ENCODE results near the gene CENPE. TPM values are rescaled to one million over a fixed set of nuclear protein-coding genes. Genes with fewer than 3 reads are reported as not detected.
"Not testable (repeated sequence)": the region's sequence is repeated elsewhere in the genome, so short reads cannot be mapped to it uniquely, and the experiment has no call there.

The CENPE gene
- total RNA-seq, 2 experiments from 2014 or later = 38.1 to 45.2 TPM

GRCh38 chr4:103171006-103171405 lies 27.1 kb downstream of the CENPE start:
- Mint-ChIP-seq H3K27me3 (ENCODE audit: low read depth) (no peaks in the 10 kb centered on the region), H3K36me3 (ENCODE audit: low read depth) (peaks cover 45% of the 10 kb centered on the region), H3K4me1 (ENCODE audit: low read depth) (no peaks in the 10 kb centered on the region), H3K4me3 (no peak overlapping the region), H3K9me3 (peaks cover 16% of the 10 kb centered on the region), H3K27ac (no peak overlapping the region)
- CTCF ChIA-PET = no interaction called here
- intact Hi-C loops (cut with micrococcal nuclease) = no loop called here
- no peak for DNase-seq

- H3K4me1 Mint-ChIP-seq (ENCODE audit: low read depth); H3K4me3 Mint-ChIP-seq; intact Hi-C loops (cut with micrococcal nuclease); CTCF ChIA-PET; H3K27me3 Mint-ChIP-seq (ENCODE audit: low read depth); H3K27ac Mint-ChIP-seq; DNase-seq: not testable (repeated sequence)
- peaks cover 45% of the 10 kb centered on the region for H3K36me3 Mint-ChIP-seq (ENCODE audit: low read depth)
- H3K9me3 Mint-ChIP-seq = peaks cover 16% of the 10 kb centered on the region
These were observed 28.4 kb downstream of the CENPE start for GRCh38 chr4:103169750-103170149.

GRCh38 chr4:103168993-103169392 lies 29.1 kb downstream of the CENPE start:
- Mint-ChIP-seq H3K36me3 (ENCODE audit: low read depth) (peaks cover 41% of the 10 kb centered on the region), H3K27ac (no peak overlapping the region), H3K4me3 (no peak overlapping the region), H3K4me1 (ENCODE audit: low read depth) (no peaks in the 10 kb centered on the region), H3K9me3 (peaks cover 16% of the 10 kb centered on the region), H3K27me3 (ENCODE audit: low read depth) (no peaks in the 10 kb centered on the region)
- no peak for DNase-seq
- CTCF ChIA-PET = no interaction called here
- intact Hi-C loops (cut with micrococcal nuclease) = no loop called here

- CTCF ChIA-PET = interaction anchor here (0.6 kb wide), 1 partner anchor 81 kb away, joined by 3 read pairs; no protein-coding TSS in a partner anchor
- no peak overlapping the region for H3K27ac Mint-ChIP-seq
- peaks cover 13% of the 10 kb centered on the region for H3K36me3 Mint-ChIP-seq (ENCODE audit: low read depth)
- no peak overlapping the region for H3K4me3 Mint-ChIP-seq
- H3K9me3 Mint-ChIP-seq = no peaks in the 10 kb centered on the region
- DNase-seq = no peak
- peaks cover 2% of the 10 kb centered on the region for H3K4me1 Mint-ChIP-seq (ENCODE audit: low read depth)
- intact Hi-C loops (cut with micrococcal nuclease) = no loop called here
- H3K27me3 Mint-ChIP-seq (ENCODE audit: low read depth) = no peaks in the 10 kb centered on the region
These were observed 36.0 kb downstream of the CENPE start for GRCh38 chr4:103162176-103162575.

DNA sequence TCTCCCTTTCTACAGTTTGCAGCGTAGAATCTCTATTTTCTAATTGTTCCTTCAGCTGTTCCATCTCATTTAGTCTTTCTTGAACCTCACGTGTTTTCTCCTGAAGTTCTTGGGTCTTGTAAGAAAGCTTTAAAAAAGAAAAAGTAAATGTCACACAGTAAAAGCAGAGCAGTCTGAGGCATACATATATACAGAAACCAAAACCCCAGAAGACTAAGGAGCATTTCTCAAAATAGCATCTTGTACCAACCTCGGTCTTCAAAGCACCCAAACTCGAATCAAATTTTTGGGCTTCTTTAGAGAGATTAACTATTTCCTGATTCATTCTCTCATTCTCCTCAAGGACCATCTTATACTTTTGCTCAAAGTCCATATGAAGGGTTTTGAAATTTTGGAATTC lies 39.4 kb downstream of the CENPE start:
- Mint-ChIP-seq H3K27ac (no peak overlapping the region), H3K4me3 (no peak overlapping the region), H3K27me3 (ENCODE audit: low read depth) (no peaks in the 10 kb centered on the region), H3K9me3 (peaks cover 1% of the 10 kb centered on the region), H3K36me3 (ENCODE audit: low read depth) (peaks cover 24% of the 10 kb centered on the region), H3K4me1 (ENCODE audit: low read depth) (peaks cover 2% of the 10 kb centered on the region)
- no peak for DNase-seq
- intact Hi-C loops (cut with micrococcal nuclease) = no loop called here
- CTCF ChIA-PET = interaction anchor here (0.7 kb wide), 1 partner anchor 11 kb away, joined by 4 read pairs; no protein-coding TSS in a partner anchor

DNA sequence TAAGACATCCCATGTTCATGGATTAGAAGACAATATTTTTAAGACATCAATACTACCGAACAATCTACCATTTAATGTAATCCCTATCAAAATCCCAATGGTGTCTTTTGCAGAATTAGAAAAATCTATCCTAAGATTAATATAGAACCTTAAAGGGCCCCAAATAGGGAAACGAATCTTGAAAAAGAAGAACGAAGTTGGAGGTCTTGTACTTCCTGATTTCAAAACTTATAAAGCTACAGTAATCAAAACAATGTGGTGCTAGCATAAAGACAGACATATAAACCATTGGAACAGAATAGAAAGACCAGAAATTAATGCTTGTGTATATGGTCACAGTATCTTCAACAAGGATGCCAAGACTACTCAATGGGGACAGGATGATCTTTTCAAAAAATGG lies 42.0 kb downstream of the CENPE start:
- H3K36me3 Mint-ChIP-seq (ENCODE audit: low read depth) = peaks cover 29% of the 10 kb centered on the region
- intact Hi-C loops (cut with micrococcal nuclease) = no loop called here
- no peak overlapping the region for H3K4me3 Mint-ChIP-seq
- no peaks in the 10 kb centered on the region for H3K27me3 Mint-ChIP-seq (ENCODE audit: low read depth)
- no peak for DNase-seq
- peaks cover 2% of the 10 kb centered on the region for H3K4me1 Mint-ChIP-seq (ENCODE audit: low read depth)
- CTCF ChIA-PET = no interaction called here
- no peak overlapping the region for H3K27ac Mint-ChIP-seq
- peaks cover 1% of the 10 kb centered on the region for H3K9me3 Mint-ChIP-seq

DNA sequence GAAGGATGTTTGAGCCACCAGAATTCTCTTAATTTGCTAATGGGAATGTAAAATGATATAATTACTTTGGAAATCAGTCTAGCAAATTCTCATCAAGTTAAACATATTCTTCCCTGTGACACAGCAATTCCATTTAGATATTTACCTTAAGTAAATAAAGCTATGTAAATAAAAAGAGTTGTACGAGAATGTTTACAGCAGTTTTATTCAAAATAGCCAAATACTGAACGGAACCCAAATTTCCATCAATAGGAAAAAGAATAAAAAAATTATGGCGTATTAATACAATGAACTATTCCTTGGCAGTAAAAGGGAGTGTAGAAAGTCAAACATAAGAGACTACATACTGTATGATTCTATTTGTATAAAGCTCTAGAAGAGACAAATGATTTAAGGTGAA lies 45.8 kb downstream of the CENPE start:
- H3K27me3 Mint-ChIP-seq (ENCODE audit: low read depth) = no peaks in the 10 kb centered on the region
- no peak overlapping the region for H3K4me3 Mint-ChIP-seq
- H3K27ac Mint-ChIP-seq = no peak overlapping the region
- H3K9me3 Mint-ChIP-seq = peaks cover 2% of the 10 kb centered on the region
- DNase-seq = no peak
- intact Hi-C loops (cut with micrococcal nuclease) = no loop called here
- H3K4me1 Mint-ChIP-seq (ENCODE audit: low read depth) = no peaks in the 10 kb centered on the region
- peaks cover 42% of the 10 kb centered on the region for H3K36me3 Mint-ChIP-seq (ENCODE audit: low read depth)
- CTCF ChIA-PET = no interaction called here

GRCh38 chr4:103150677-103151076 lies 47.5 kb downstream of the CENPE start:
- no peaks in the 10 kb centered on the region for H3K4me1 Mint-ChIP-seq (ENCODE audit: low read depth)
- peaks cover 40% of the 10 kb centered on the region for H3K36me3 Mint-ChIP-seq (ENCODE audit: low read depth)
- peaks cover 3% of the 10 kb centered on the region for H3K9me3 Mint-ChIP-seq
- intact Hi-C loops (cut with micrococcal nuclease) = no loop called here
- no peaks in the 10 kb centered on the region for H3K27me3 Mint-ChIP-seq (ENCODE audit: low read depth)
- H3K4me3 Mint-ChIP-seq = no peak overlapping the region
- H3K27ac Mint-ChIP-seq = no peak overlapping the region
- CTCF ChIA-PET = no interaction called here
- DNase-seq = no peak

DNA sequence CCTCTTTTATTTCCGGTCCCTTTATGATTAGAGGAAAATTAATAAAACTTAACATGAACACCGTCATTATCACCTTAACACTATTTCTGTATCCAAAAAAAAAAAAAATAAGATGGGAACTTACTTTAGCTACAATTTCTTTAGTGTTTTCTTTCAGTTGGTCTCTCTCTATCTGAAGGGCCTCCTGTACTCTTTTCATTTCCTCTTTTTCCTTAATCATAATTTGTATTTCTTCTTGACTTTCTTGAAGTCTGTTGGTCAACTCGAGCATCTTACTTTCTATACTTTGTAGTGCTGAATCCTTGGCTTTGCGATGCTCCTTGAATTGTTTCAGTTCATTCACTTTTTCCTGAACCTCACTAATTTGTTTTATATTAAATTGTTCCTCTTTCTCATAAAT lies 53.2 kb downstream of the CENPE start:
- Mint-ChIP-seq H3K4me1 (ENCODE audit: low read depth) (peaks cover under 1% of the 10 kb centered on the region), H3K4me3 (no peak overlapping the region), H3K27me3 (ENCODE audit: low read depth) (no peaks in the 10 kb centered on the region), H3K9me3 (peaks cover 2% of the 10 kb centered on the region), H3K36me3 (ENCODE audit: low read depth) (peaks cover 39% of the 10 kb centered on the region), H3K27ac (no peak overlapping the region)
- CTCF ChIA-PET = no interaction called here
- no peak for DNase-seq
- intact Hi-C loops (cut with micrococcal nuclease) = no loop called here

GRCh38 chr4:103137446-103137827 lies 60.7 kb downstream of the CENPE start:
- intact Hi-C loops (cut with micrococcal nuclease) = no loop called here
- peaks cover 11% of the 10 kb centered on the region for H3K36me3 Mint-ChIP-seq (ENCODE audit: low read depth)
- no peak overlapping the region for H3K4me3 Mint-ChIP-seq
- no peak for DNase-seq
- no peaks in the 10 kb centered on the region for H3K27me3 Mint-ChIP-seq (ENCODE audit: low read depth)
- H3K9me3 Mint-ChIP-seq = no peaks in the 10 kb centered on the region
- H3K4me1 Mint-ChIP-seq (ENCODE audit: low read depth) = peaks cover 7% of the 10 kb centered on the region
- CTCF ChIA-PET = no interaction called here
- H3K27ac Mint-ChIP-seq = no peak overlapping the region

DNA sequence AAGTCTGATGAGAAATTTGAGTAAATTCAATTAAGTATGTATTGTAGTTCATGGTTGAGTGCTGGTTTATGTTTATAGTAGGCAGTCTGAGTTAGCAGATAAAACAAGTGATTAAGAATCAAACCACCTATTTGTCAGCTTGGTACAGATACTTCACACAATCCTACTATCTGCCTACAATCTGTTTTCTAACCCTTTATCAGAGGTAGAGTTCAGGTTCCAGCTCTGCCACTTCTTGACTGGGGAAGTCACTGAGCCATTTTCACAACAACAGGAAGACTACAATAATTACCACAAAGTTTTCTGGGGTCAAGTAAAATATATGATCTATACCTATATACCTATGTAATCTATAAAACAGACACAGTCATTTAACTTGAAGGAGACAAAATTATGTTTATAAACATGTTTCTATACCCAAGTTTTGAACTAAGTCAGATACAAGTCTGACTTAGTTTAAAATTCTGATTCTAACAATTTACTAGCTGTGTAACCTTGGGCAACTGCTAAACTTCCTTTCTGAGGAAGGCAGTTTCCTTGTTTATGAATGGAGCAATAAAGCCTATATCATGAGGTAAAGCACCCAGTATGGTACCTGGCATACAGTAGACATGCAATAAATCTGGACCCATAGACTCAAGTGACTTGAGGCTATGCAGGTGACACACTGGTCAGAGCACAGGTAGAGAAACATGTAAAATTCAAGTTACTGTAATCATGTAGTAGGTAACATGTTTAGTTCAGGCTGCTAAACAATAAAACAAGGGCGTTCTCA lies 61.3 kb downstream of the CENPE start:
- no peak overlapping the region for H3K27ac Mint-ChIP-seq
- CTCF ChIA-PET = no interaction called here
- H3K4me1 Mint-ChIP-seq (ENCODE audit: low read depth) = peaks cover 7% of the 10 kb centered on the region
- peaks cover 10% of the 10 kb centered on the region for H3K36me3 Mint-ChIP-seq (ENCODE audit: low read depth)
- intact Hi-C loops (cut with micrococcal nuclease) = no loop called here
- H3K9me3 Mint-ChIP-seq = no peaks in the 10 kb centered on the region
- no peaks in the 10 kb centered on the region for H3K27me3 Mint-ChIP-seq (ENCODE audit: low read depth)
- no peak overlapping the region for H3K4me3 Mint-ChIP-seq
- no peak for DNase-seq

- CTCF ChIA-PET = no interaction called here
- intact Hi-C loops (cut with micrococcal nuclease) = no loop called here
- no peak for DNase-seq
- Mint-ChIP-seq H3K4me1 (ENCODE audit: low read depth) (no peaks in the 10 kb centered on the region), H3K36me3 (ENCODE audit: low read depth) (peaks cover 14% of the 10 kb centered on the region), H3K27me3 (ENCODE audit: low read depth) (no peaks in the 10 kb centered on the region), H3K27ac (no peak overlapping the region), H3K9me3 (peaks cover 12% of the 10 kb centered on the region), H3K4me3 (no peak overlapping the region)
These were observed 69.0 kb downstream of the CENPE start for GRCh38 chr4:103129174-103129573.

DNA sequence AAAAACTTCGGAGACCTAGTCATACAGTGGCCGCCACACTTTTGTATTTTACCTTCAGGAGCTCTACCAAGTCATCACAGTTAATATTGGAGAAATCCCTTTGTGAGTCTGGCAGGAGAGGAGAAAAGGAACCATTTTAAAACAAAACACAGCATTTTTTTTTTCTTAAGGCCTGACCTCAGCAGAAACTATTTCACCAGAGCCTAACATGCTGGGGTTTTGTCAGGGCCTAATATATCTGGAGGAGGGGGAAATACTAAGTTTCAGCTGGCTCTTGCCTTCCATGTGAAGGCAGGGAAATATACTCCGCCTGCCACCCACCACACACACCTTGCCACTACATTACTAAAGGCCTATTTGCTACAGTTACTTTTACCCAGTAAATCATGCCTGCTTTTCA lies 72.0 kb downstream of the CENPE start:
- CTCF ChIA-PET = interaction anchor here (0.7 kb wide), 1 partner anchor 109 kb away, joined by 4 read pairs; no protein-coding TSS in a partner anchor
- H3K4me3 Mint-ChIP-seq = no peak overlapping the region
- peaks cover 12% of the 10 kb centered on the region for H3K9me3 Mint-ChIP-seq
- H3K4me1 Mint-ChIP-seq (ENCODE audit: low read depth) = no peaks in the 10 kb centered on the region
- H3K27ac Mint-ChIP-seq = no peak overlapping the region
- intact Hi-C loops (cut with micrococcal nuclease) = no loop called here
- H3K36me3 Mint-ChIP-seq (ENCODE audit: low read depth) = peaks cover 16% of the 10 kb centered on the region
- H3K27me3 Mint-ChIP-seq (ENCODE audit: low read depth) = no peaks in the 10 kb centered on the region
- no peak for DNase-seq

All from activated naive CD4-positive, alpha-beta T cell treated with anti-CD3 and anti-CD28 coated beads for 36 hours (primary cell).